ENCODE measurements around the gene WDR18. TPM values are rescaled to one million over a fixed set of nuclear protein-coding genes. Genes with fewer than 3 reads are reported as not detected.
"Not testable (repeated sequence)": the region's sequence is repeated elsewhere in the genome, so short reads cannot be mapped to it uniquely, and the experiment has no call there.

The WDR18 gene
- total and polyA plus RNA-seq, 4 donors, result 24.3 to 45.3 (median 37.7) TPM

- Histone ChIP-seq H3K4me1 (ENCODE audit: control insufficient read depth in 4 of 4, insufficient read depth in 4 of 4, low read length in 3 of 4) (peaks cover 3 to 7% (median 4%) of the 10 kb centered on the region in 4 donors), H3K9me3 (ENCODE audit: control insufficient read depth in 4 of 4, low read length in 3 of 4) (no peaks in the 10 kb centered on the region), H3K27me3 (ENCODE audit: control insufficient read depth in 4 of 4, insufficient read depth in 4 of 4, low read length in 3 of 4) (no peaks in the 10 kb centered on the region), H3K36me3 (ENCODE audit: control insufficient read depth in 4 of 4, insufficient read depth in 3 of 4, low read depth in 1 of 4, low read length in 3 of 4) (peaks cover 0 to 2% (median under 1%) of the 10 kb centered on the region in 4 donors), H3K9ac (ENCODE audit: low read depth in 1 of 2, low read length in 2 of 2) (no peak overlapping the region), H3K27ac (ENCODE audit: low read depth in 1 of 2, low read length in 2 of 2) (no peak overlapping the region), H3K4me3 (ENCODE audit: low read depth in 1 of 3, low read length in 3 of 3) (no peak overlapping the region)
- 71% methylated on average over 27 of the region's 27 CpGs for WGBS
- DNase-seq (ENCODE audit: low spot score), result no peak
- no peak for TF ChIP-seq REST (IDR thresholded peaks at IDR 0.05)
- no peak for TF ChIP-seq HNF4A (conservative IDR thresholded peaks at IDR 0.05)
- no peak for TF ChIP-seq JUND (IDR thresholded peaks at IDR 0.05)
- TF ChIP-seq FOXA2 (IDR thresholded peaks at IDR 0.05), result no peak
- no peak for TF ChIP-seq CTCF (IDR thresholded peaks at IDR 0.05; ENCODE audit: low read depth, low read length, missing input control)
- no peak for TF ChIP-seq NR2F2 (IDR thresholded peaks at IDR 0.05)
- TF ChIP-seq HNF4G (IDR thresholded peaks at IDR 0.05), result no peak
- no peak for TF ChIP-seq RXRA (IDR thresholded peaks at IDR 0.05)
- TF ChIP-seq TAF1 (conservative IDR thresholded peaks at IDR 0.05), result no peak
- no peak for TF ChIP-seq EGR1 (IDR thresholded peaks at IDR 0.05; ENCODE audit: low read depth in 2 of 2)
- TF ChIP-seq YY1 (IDR thresholded peaks at IDR 0.05), result no peak
- no peak for TF ChIP-seq RAD21 (IDR thresholded peaks at IDR 0.05)
- TF ChIP-seq ZBTB33 (IDR thresholded peaks at IDR 0.05), result no peak
- TF ChIP-seq ATF3 (IDR thresholded peaks at IDR 0.05), result no peak
- TF ChIP-seq GABPA (IDR thresholded peaks at IDR 0.05 in 1 of 2, conservative IDR thresholded peaks at IDR 0.05 in 1 of 2), result no peak
- no peak for TF ChIP-seq MAX (IDR thresholded peaks at IDR 0.05)
- TF ChIP-seq FOXA1 (IDR thresholded peaks at IDR 0.05), result no peak
- TF ChIP-seq SP1 (IDR thresholded peaks at IDR 0.05), result no peak
These were observed 27.2 kb upstream of the WDR18 start for GRCh38 chr19:956766-957440.

GRCh38 chr19:957578-957977 lies 26.6 kb upstream of the WDR18 start:
- not testable (repeated sequence) for H3K4me3 ChIP-seq (ENCODE audit: low read depth in 1 of 3, low read length in 3 of 3); H3K36me3 ChIP-seq (ENCODE audit: control insufficient read depth in 4 of 4, insufficient read depth in 3 of 4, low read depth in 1 of 4, low read length in 3 of 4); H3K9ac ChIP-seq (ENCODE audit: low read depth in 1 of 2, low read length in 2 of 2); DNase-seq (ENCODE audit: low spot score); H3K4me1 ChIP-seq (ENCODE audit: control insufficient read depth in 4 of 4, insufficient read depth in 4 of 4, low read length in 3 of 4); H3K9me3 ChIP-seq (ENCODE audit: control insufficient read depth in 4 of 4, low read length in 3 of 4); H3K27me3 ChIP-seq (ENCODE audit: control insufficient read depth in 4 of 4, insufficient read depth in 4 of 4, low read length in 3 of 4); H3K27ac ChIP-seq (ENCODE audit: low read depth in 1 of 2, low read length in 2 of 2)
- 96% methylated on average over 9 of the region's 9 CpGs for WGBS
